Lower leg skin (tissue), 4 donors: Measurements from ENCODE around the gene ELAVL1. TPM values are rescaled to one million over a fixed set of nuclear protein-coding genes. Genes with fewer than 3 reads are reported as not detected.

Experiments
- DNase-seq, 2 donors: peaks; one replicate each; pipeline ENCODE4 v3.0.0-alpha.2; 2019; ENCODE audit warnings: low spot score in 2 of 2
- H3K4me3 ChIP-seq: fragments of 200-600 bp; sonication (generic); 2 replicates; pipeline ENCODE4 v1.5.1; 2017; ENCODE audit warnings: mild to moderate bottlenecking, low read depth; ENCODE audit not compliant: poor library complexity, severe bottlenecking
- POLR2A ChIP-seq, 2 donors: fragments of 450-650 bp; IDR thresholded peaks; one replicate each; pipeline ENCODE4 v1.6.1; 2016 to 2017; ENCODE audit warnings: antibody characterized with exemption in 2 of 2, mild to moderate bottlenecking in 1 of 2, moderate library complexity in 1 of 2
- WGBS, 2 donors: methylation state at CpG; one replicate each; pipeline ENCODE4 v1.1.5; 2018; 5-methylcytosine and 5-hydroxymethylcytosine counted together
- intact Hi-C: fragments of 100-400 bp; cut with DNase I; formaldehyde crosslinking; loops from one replicate; pipeline ENCODE4 v1.15.0; 2023; ENCODE audit warnings: low total_unique reads
- total RNA-seq, 4 donors: library from RNA; depleted of rRNA; stranded (reverse); fragments of >200 nt; gene quantifications; one replicate each; pipeline ENCODE4 v1.1.0, GENCODE V29; 2016
- TF ChIP-seq, protein P1 (sequence below), 3 donors: fragments of 450-650 bp; IDR thresholded peaks; one replicate each; pipeline ENCODE4 v1.5.1; 2016; ENCODE audit warnings: antibody characterized with exemption in 3 of 3, mild to moderate bottlenecking in 3 of 3, moderate library complexity in 2 of 3

The ELAVL1 gene
- total RNA-seq, 4 donors from 2014 or later = 24.8 to 49.2 (median 30.9) TPM

GRCh38 chr19:7986321-7987113, 18.9 kb downstream of the ELAVL1 start:
- TF ChIP-seq, protein P1, sequence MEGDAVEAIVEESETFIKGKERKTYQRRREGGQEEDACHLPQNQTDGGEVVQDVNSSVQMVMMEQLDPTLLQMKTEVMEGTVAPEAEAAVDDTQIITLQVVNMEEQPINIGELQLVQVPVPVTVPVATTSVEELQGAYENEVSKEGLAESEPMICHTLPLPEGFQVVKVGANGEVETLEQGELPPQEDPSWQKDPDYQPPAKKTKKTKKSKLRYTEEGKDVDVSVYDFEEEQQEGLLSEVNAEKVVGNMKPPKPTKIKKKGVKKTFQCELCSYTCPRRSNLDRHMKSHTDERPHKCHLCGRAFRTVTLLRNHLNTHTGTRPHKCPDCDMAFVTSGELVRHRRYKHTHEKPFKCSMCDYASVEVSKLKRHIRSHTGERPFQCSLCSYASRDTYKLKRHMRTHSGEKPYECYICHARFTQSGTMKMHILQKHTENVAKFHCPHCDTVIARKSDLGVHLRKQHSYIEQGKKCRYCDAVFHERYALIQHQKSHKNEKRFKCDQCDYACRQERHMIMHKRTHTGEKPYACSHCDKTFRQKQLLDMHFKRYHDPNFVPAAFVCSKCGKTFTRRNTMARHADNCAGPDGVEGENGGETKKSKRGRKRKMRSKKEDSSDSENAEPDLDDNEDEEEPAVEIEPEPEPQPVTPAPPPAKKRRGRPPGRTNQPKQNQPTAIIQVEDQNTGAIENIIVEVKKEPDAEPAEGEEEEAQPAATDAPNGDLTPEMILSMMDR (IDR thresholded peaks at IDR 0.05) = no peak
- TF ChIP-seq POLR2A (IDR thresholded peaks at IDR 0.05) = no peak
- H3K4me3 ChIP-seq = no peak overlapping the region
- WGBS, 2 donors = 73 to 78% methylated on average over 23 of the region's 23 CpGs

DNA sequence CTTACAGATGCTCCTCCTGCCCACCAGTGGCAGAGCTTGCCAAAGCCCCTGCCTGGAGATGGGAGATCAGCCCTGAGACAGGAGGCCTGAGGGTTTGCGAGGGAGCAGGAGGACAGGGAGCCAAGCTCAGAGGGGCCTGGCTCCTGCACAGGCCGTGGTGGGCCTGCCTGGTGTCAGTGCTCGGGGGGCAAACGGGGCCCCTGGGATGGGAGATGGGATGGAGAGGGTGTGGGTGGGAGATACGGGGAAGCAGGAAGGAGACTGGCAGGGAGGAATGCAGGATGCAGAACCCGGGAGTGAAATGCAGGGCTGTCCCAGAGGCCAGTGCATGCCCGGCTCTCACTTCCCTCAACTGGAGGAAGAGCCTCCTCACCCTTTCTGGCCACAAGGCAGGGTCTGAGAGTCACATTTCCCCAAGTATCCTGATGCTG, 19.9 kb downstream of the ELAVL1 start:
- H3K4me3 ChIP-seq = no peak overlapping the region
- WGBS, 2 donors = 79 to 80% methylated on average over 7 of the region's 7 CpGs
- intact Hi-C loops = no loop called here
- no peak for DNase-seq
- no peak for TF ChIP-seq POLR2A (IDR thresholded peaks at IDR 0.05)
- TF ChIP-seq, protein P1 (IDR thresholded peaks at IDR 0.05) = no peak

More at GRCh38 chr19:7986321-7987113, 18.9 kb downstream of the ELAVL1 start:
- intact Hi-C loops = no loop called here
- DNase-seq = no peak

DNA sequence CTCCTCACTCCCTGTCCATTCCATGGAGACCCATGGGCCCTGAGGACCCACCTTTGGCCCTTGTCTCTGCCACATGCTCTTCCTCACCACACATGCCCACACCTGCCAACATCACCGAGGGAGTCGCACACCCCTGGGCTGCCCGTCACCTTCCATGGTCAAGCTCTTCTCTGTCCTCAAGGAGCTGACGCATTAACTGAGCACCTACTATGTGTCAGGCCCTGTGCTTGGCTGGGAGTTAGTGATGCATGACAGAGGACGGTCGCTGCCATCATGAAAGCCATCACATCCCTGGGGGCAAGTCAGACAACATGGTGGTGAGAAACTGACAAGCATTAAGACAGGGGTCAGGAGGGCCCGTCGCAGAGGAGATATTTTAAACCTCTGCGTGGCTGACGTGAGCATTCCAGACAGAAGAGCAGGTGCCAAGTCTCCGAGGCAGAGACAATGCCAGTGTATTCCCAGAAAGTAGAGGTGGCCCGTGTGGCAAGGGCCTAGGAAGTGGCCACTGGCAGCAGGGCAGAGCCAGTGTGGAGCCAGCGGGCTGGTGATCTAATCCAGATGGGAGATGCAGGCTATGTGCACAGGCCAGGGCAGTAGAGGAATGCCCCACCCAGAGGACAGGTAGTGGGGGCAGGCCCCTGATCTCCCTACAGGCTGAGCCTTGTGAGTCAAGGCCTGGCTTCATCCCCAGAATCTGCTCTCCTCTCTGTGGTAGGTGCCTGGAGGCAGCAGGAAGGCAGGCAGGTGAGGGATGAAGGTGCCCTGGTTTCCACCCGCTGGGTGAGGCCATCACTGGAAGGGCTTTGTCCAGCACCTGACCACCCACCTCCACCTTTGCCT, 21.2 kb downstream of the ELAVL1 start:
- 71 to 74% methylated on average over 14 of the region's 14 CpGs for WGBS, 2 donors
- TF ChIP-seq, protein P1 (IDR thresholded peaks at IDR 0.05) = no peak
- TF ChIP-seq POLR2A (IDR thresholded peaks at IDR 0.05) = no peak
- H3K4me3 ChIP-seq = no peak overlapping the region
- intact Hi-C loops = no loop called here
- DNase-seq = no peak

GRCh38 chr19:7983286-7983950, 22.0 kb downstream of the ELAVL1 start:
- no peak for TF ChIP-seq POLR2A (IDR thresholded peaks at IDR 0.05)
- TF ChIP-seq, protein P1 (IDR thresholded peaks at IDR 0.05) = no peak
- H3K4me3 ChIP-seq = no peak overlapping the region
- DNase-seq = no peak
- whole genome bisulfite sequencing, 2 donors = 91 to 96% methylated on average over 17 to 18 of the region's 18 CpGs
- intact Hi-C loops = no loop called here

DNA sequence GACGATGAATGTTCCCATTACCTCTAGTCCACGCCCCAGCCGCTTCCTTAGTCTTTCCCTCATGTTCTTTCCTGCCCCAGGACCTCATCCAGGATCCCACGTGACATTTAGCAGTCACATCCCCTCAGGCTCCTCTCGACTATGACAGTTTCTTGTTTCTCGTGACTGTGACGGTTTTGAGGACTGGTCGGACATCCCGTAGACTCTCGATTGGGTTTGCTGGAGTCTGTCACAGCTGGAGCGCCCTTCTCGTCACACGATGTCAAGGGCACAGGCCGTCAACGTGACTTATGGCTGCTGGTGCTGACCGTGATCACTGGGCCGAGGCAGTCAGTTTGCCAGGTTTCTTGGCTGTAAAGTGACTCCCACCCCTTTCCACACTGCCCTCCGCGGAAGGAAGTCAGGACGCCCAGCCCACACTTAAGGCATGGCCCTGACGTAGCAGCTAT, 22.8 kb downstream of the ELAVL1 start:
- DNase-seq = no peak
- intact Hi-C loops = no loop called here
- WGBS, 2 donors = 55 to 56% methylated on average over 21 of the region's 21 CpGs
- H3K4me3 ChIP-seq = no peak overlapping the region
- TF ChIP-seq, protein P1 (IDR thresholded peaks at IDR 0.05) = no peak
- no peak for TF ChIP-seq POLR2A (IDR thresholded peaks at IDR 0.05)
